GM12878 (cell line): ENCODE results near the gene SURF6. TPM values are rescaled to one million over a fixed set of nuclear protein-coding genes. Genes with fewer than 3 reads are reported as not detected.

Experiments used
- ASH2L ChIP-seq: fragments of 300-600, 200-600 bp; sonication (generic); IDR thresholded peaks from 2 replicates; pipeline ENCODE4 v1.6.1; 2017; ENCODE audit warnings: low read depth, mild to moderate bottlenecking, borderline replicate concordance
- BCL11A ChIP-seq: IDR thresholded peaks from 2 replicates; pipeline ENCODE4 v1.6.1; 2011; ENCODE audit warnings: low read depth, low read length
- BMI1 ChIP-seq: fragments of 450-650 bp; IDR thresholded peaks from 2 replicates; pipeline ENCODE4 v1.6.1; 2016; ENCODE audit warnings: mild to moderate bottlenecking, moderate library complexity, borderline replicate concordance
- CBX3 ChIP-seq: fragments of 200-600 bp; sonication (generic); IDR thresholded peaks from 2 replicates; pipeline ENCODE4 v1.6.1; 2016; ENCODE audit warnings: low read depth, borderline replicate concordance
- CBX5 ChIP-seq: sonication (generic); IDR thresholded peaks from 2 replicates; pipeline ENCODE4 v1.6.1; 2016; ENCODE audit warnings: low read depth, moderate library complexity, mild to moderate bottlenecking, inconsistent platforms
- CEBPB ChIP-seq, 2 experiments: fragments of 150-350 bp in 1 of 2; IDR thresholded peaks; 2 replicates each; pipeline ENCODE4 v1.6.1; 2012 to 2014; ENCODE audit warnings: low read depth in 2 of 2, low read length in 2 of 2, borderline replicate concordance in 1 of 2, inconsistent platforms in 1 of 2
- CREB1 ChIP-seq: IDR thresholded peaks from 2 replicates; pipeline ENCODE4 v1.6.1; 2012; ENCODE audit warnings: low read depth, mild to moderate bottlenecking, inconsistent platforms
- EZH2 ChIP-seq: IDR thresholded peaks from 2 replicates; pipeline ENCODE4 v1.6.1; 2012; ENCODE audit warnings: low read depth, mild to moderate bottlenecking, control low read depth, inconsistent platforms, low read length, borderline replicate concordance; ENCODE audit not compliant: control insufficient read depth
- GABPA ChIP-seq: IDR thresholded peaks from 2 replicates; pipeline ENCODE4 v1.6.1; 2014; ENCODE audit warnings: antibody characterized with exemption, low read depth, mild to moderate bottlenecking, inconsistent platforms
- HCFC1 ChIP-seq: fragments of 150-350 bp; IDR thresholded peaks from 2 replicates; pipeline ENCODE4 v1.6.1; 2014; ENCODE audit warnings: low read length
- MEF2A ChIP-seq: IDR thresholded peaks from 2 replicates; pipeline ENCODE4 v1.6.1; 2011; ENCODE audit warnings: low read depth, mild to moderate bottlenecking, low read length, moderate library complexity; ENCODE audit not compliant: insufficient read depth
- MYB ChIP-seq: fragments of 150-350 bp; IDR thresholded peaks from 2 replicates; pipeline ENCODE4 v1.6.1; 2014; ENCODE audit warnings: mild to moderate bottlenecking, low read depth, low read length, borderline replicate concordance
- NR2F1 ChIP-seq: fragments of 450-650 bp; conservative IDR thresholded peaks from 2 replicates; pipeline ENCODE4 v1.6.1; 2017; ENCODE audit warnings: mild to moderate bottlenecking
- NRF1 ChIP-seq: conservative IDR thresholded peaks from 2 replicates; pipeline ENCODE4 v1.6.1; 2011; ENCODE audit warnings: mild to moderate bottlenecking, low read depth, low read length, improper control_type of control experiment
- POU2F2 ChIP-seq: IDR thresholded peaks from 3 replicates; pipeline ENCODE4 v1.6.1; 2011; ENCODE audit warnings: low read depth, mild to moderate bottlenecking, low read length, borderline replicate concordance
- RELA ChIP-seq: fragments of 450-650 bp; IDR thresholded peaks from 2 replicates; pipeline ENCODE4 v1.8.0; 2014; ENCODE audit warnings: borderline replicate concordance; ENCODE audit not compliant: partially characterized antibody
- SMARCA5 ChIP-seq: fragments of 450-650 bp; IDR thresholded peaks from 2 replicates; pipeline ENCODE4 v1.6.1; 2017; ENCODE audit warnings: mild to moderate bottlenecking
- TAF1 ChIP-seq: IDR thresholded peaks from 2 replicates; pipeline ENCODE4 v1.6.1; 2011; ENCODE audit warnings: mild to moderate bottlenecking, low read depth, low read length, borderline replicate concordance
- TBL1XR1 ChIP-seq: IDR thresholded peaks from 2 replicates; pipeline ENCODE4 v1.6.1; 2012; ENCODE audit warnings: low read depth, low read length, improper control_type of control experiment
- TCF12 ChIP-seq: IDR thresholded peaks from 2 replicates; pipeline ENCODE4 v1.6.1; 2011; ENCODE audit warnings: low read depth, mild to moderate bottlenecking, low read length
- YY1 ChIP-seq: IDR thresholded peaks from 2 replicates; pipeline ENCODE4 v1.6.1; 2011; ENCODE audit warnings: low read depth, mild to moderate bottlenecking, low read length
- ZNF207 ChIP-seq: fragments of 450-650 bp; IDR thresholded peaks from 2 replicates; pipeline ENCODE4 v1.6.1; 2014; ENCODE audit warnings: antibody characterized with exemption, mild to moderate bottlenecking, borderline replicate concordance
- polyA plus RNA-seq, 11 experiments: library from polyadenylated mRNA; depleted of rRNA in 4 of 11; unstranded in 6 of 11; stranded (reverse) in 5 of 11; fragments of >200 nt; fragmentation: Nextera tagmentation in 4 of 11; fragmentation: Illumina TruSeq in 1 of 11; extraction: Ambion mirVana in 4 of 11; extraction: Trizol in 1 of 11; gene quantifications; 1 replicate in 1 of 11; 2 replicates in 10 of 11; pipeline versions ENCODE4 v1.2.1 to v1.2.3, GENCODE V29; 2011 to 2016; ENCODE audit warnings: inconsistent platforms in 2 of 11, missing spikeins in 2 of 11, low read depth in 1 of 11
- total RNA-seq, 4 experiments: library from RNA; depleted of rRNA in 3 of 4; stranded (reverse); fragments of >200 nt in 3 of 4; fragmentation: Illumina TruSeq in 1 of 4; extraction: Trizol in 1 of 4; gene quantifications; 2 replicates each; pipeline versions ENCODE4 v1.2.1 to v1.2.3, GENCODE V29; 2013 to 2021
- TF ChIP-seq, protein P1 (sequence below): fragments of 450-650 bp; IDR thresholded peaks from 2 replicates; pipeline ENCODE4 v1.6.1; 2016; ENCODE audit warnings: mild to moderate bottlenecking
- TF ChIP-seq, protein P2 (sequence below): fragments of 450-650 bp; IDR thresholded peaks from 2 replicates; pipeline ENCODE4 v1.6.1; 2016; ENCODE audit warnings: mild to moderate bottlenecking
- TF ChIP-seq, protein P3 (sequence below): fragments of 450-650 bp; formaldehyde crosslinking; IDR thresholded peaks from 2 replicates; pipeline ENCODE4 v1.5.0; 2022; ENCODE audit warnings: mild to moderate bottlenecking, missing genetic modification characterization

Gene SURF6
- total and polyA plus RNA-seq, 10 of the 15 experiments (the other 5 are each of a cell fraction or from before 2014, with no cell fraction given), result 2.2 to 27.2 (median 15.1) TPM

DNA sequence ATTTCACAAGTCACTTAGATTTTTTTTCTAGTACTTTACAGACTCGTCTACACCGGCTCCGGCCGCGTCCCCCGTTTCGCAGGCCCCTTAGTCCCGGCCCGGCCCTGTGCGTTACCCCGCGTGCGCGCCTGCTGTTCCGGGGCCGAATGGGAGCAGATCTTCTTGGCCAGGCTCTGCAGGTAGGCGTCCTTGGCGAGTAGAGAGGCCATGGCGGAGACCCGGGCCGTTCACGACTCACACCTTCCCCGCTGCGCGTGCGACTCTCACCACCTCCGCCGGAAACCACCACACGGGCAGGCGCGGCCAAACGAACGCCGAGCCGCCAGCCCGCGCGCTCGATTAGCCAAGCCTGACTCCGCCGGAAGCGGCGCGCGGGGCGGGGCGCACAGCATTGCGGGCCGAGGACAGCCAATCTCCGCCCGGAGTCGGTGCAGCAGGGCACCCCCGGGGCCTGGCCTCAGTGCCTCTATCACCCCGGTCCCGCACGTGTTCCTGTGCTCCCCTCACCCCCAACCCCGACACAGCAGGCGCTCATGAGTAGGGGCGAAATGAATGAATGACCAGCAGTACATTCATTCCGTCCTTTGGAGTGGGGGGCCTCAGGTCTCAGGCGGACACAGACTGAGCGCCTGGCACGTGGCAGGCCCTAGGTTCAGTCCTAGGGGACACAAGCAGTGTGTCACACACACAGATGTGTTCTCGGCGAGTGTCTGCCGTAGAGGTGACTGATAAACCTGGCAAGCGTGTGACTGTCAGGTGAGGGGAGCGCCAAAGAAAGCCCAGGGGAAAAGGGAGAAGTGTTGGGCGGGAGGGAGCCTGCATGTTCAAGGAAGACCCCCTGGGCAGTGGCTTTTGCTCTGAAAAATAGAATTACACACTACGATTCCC lies at the start of gene SURF6 (continued):
- TF ChIP-seq RELA (peak; percentile 94), CREB1 (peak; percentile 80), ASH2L (no peak), BMI1 (no peak), YY1 (peak; percentile 94), MYB (0 out of 2 replicates have a peak, but pooled peaks have one; percentile 33), TCF12 (peak; percentile 79), CBX3 (no peak), CBX5 (peak; percentile 81; the same call in 1 of the 2 replicates), SMARCA5 (peak; percentile 83), BCL11A (no peak), NR2F1 (peak; percentile 75), NRF1 (0 out of 2 replicates have a peak, but pooled peaks have one; percentile 26), EZH2 (no peak), GABPA (peak; percentile 89), CEBPB (IDR thresholded peaks at IDR 0.05; ENCODE audit: borderline replicate concordance in 1 of 2, low read depth in 2 of 2, low read length in 2 of 2) (peak in 1 of 2 experiments; percentile 26; a peak in 1 of 4 replicates), TBL1XR1 (0 out of 2 replicates have a peak, but pooled peaks have one; percentile 22), HCFC1 (peak; percentile 82), TAF1 (peak; percentile 85; the same call in 1 of the 2 replicates), MEF2A (0 out of 2 replicates have a peak, but pooled peaks have one; percentile 51), POU2F2 (peak; percentile 42; the same call in 2 of the 3 replicates), ZNF207 (peak; percentile 95; the same call in 1 of the 2 replicates)
- TF ChIP-seq, protein P1, sequence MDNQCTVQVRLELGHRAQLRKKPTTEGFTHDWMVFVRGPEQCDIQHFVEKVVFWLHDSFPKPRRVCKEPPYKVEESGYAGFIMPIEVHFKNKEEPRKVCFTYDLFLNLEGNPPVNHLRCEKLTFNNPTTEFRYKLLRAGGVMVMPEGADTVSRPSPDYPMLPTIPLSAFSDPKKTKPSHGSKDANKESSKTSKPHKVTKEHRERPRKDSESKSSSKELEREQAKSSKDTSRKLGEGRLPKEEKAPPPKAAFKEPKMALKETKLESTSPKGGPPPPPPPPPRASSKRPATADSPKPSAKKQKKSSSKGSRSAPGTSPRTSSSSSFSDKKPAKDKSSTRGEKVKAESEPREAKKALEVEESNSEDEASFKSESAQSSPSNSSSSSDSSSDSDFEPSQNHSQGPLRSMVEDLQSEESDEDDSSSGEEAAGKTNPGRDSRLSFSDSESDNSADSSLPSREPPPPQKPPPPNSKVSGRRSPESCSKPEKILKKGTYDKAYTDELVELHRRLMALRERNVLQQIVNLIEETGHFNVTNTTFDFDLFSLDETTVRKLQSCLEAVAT, result peak; percentile 100
- TF ChIP-seq, protein P2, sequence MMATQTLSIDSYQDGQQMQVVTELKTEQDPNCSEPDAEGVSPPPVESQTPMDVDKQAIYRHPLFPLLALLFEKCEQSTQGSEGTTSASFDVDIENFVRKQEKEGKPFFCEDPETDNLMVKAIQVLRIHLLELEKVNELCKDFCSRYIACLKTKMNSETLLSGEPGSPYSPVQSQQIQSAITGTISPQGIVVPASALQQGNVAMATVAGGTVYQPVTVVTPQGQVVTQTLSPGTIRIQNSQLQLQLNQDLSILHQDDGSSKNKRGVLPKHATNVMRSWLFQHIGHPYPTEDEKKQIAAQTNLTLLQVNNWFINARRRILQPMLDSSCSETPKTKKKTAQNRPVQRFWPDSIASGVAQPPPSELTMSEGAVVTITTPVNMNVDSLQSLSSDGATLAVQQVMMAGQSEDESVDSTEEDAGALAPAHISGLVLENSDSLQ, result peak; percentile 48; the same call in 1 of the 2 replicates
- TF ChIP-seq, protein P3, sequence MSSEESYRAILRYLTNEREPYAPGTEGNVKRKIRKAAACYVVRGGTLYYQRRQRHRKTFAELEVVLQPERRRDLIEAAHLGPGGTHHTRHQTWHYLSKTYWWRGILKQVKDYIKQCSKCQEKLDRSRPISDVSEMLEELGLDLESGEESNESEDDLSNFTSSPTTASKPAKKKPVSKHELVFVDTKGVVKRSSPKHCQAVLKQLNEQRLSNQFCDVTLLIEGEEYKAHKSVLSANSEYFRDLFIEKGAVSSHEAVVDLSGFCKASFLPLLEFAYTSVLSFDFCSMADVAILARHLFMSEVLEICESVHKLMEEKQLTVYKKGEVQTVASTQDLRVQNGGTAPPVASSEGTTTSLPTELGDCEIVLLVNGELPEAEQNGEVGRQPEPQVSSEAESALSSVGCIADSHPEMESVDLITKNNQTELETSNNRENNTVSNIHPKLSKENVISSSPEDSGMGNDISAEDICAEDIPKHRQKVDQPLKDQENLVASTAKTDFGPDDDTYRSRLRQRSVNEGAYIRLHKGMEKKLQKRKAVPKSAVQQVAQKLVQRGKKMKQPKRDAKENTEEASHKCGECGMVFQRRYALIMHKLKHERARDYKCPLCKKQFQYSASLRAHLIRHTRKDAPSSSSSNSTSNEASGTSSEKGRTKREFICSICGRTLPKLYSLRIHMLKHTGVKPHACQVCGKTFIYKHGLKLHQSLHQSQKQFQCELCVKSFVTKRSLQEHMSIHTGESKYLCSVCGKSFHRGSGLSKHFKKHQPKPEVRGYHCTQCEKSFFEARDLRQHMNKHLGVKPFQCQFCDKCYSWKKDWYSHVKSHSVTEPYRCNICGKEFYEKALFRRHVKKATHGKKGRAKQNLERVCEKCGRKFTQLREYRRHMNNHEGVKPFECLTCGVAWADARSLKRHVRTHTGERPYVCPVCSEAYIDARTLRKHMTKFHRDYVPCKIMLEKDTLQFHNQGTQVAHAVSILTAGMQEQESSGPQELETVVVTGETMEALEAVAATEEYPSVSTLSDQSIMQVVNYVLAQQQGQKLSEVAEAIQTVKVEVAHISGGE, result peak; percentile 42; the same call in 1 of the 2 replicates
